K562 (cell line): ENCODE results near the gene IMPACT. TPM values are rescaled to one million over a fixed set of nuclear protein-coding genes. Genes with fewer than 3 reads are reported as not detected.

Experiments
- ATAC-seq: fragments of 200-7000 bp; cut with Tn5 transposase; 3 replicates; pipeline ENCODE4 v1.9.1; 2020; ENCODE audit warnings: moderate library complexity
- BruUV-seq: library from RNA; stranded (reverse); fragments of 400-500 nt; replicated peaks from 2 replicates; lab custom pipeline; 2021; lab: Mats Ljungman, UMichigan
- CTCF ChIA-PET: fragments of 300-600 bp; formaldehyde crosslinking; extraction: SDS; loops from one replicate; lab custom pipeline; 2021; ENCODE audit warnings: low intra/inter-chr PET ratio; lab: Yijun Ruan, JAX
- POLR2A ChIA-PET: fragments of 300-600, 350-650 bp; sonication (Branson Sonifier 250); formaldehyde crosslinking; extraction: SDS; loops from one replicate; lab custom pipeline; 2021; ENCODE audit warnings: antibody characterized with exemption, inconsistent platforms; lab: Yijun Ruan, JAX
- DNase-seq, 4 experiments: peaks; one replicate each; pipeline versions ENCODE4 v3.0.0 to v3.0.0-alpha.2; 2011 to 2018; ENCODE audit warnings: low spot score in 3 of 4, mixed read lengths in 3 of 4; ENCODE audit errors: extremely low read depth in 1 of 4
- FAIRE-seq: peaks from 2 replicates; lab custom pipeline; 2011; peaks lifted over from hg19 to GRCh38; lab: Jason Lieb, UNC
- H2AFZ ChIP-seq: 2 replicates; pipeline ENCODE4 v1.6.0; 2011; ENCODE audit warnings: low read depth, low read length, control low read depth, inconsistent platforms
- H3K27ac ChIP-seq: fragments of 200-600 bp; 3 replicates; pipeline ENCODE4 v1.8.0; 2011; ENCODE audit warnings: low read depth, mild to moderate bottlenecking, control low read depth, inconsistent platforms, low read length, moderate library complexity, mixed read lengths; ENCODE audit errors: extremely low read depth
- H3K27me3 ChIP-seq, 2 experiments: fragments of 300-600 bp in 1 of 2; 2 replicates in 1 of 2; 3 replicates in 1 of 2; pipeline versions ENCODE4 v1.6.0 to v1.8.0; 2011; ENCODE audit warnings: inconsistent platforms in 2 of 2, low read length in 2 of 2, mild to moderate bottlenecking in 1 of 2, mixed read lengths in 1 of 2, moderate library complexity in 1 of 2; ENCODE audit not compliant: control insufficient read depth in 2 of 2, insufficient read depth in 2 of 2
- H3K36me3 ChIP-seq: fragments of 300-600 bp; 3 replicates; pipeline ENCODE4 v1.8.0; 2011; ENCODE audit warnings: mild to moderate bottlenecking, low read length, inconsistent platforms; ENCODE audit not compliant: control insufficient read depth, insufficient read depth
- H3K4me1 ChIP-seq, 2 experiments: fragments of 200-600 bp in 1 of 2; replicated peaks in 1 of 2; 2 replicates in 1 of 2; 3 replicates in 1 of 2; pipeline versions ENCODE4 v1.5.1 to v1.8.0; 2011; ENCODE audit warnings: inconsistent platforms in 2 of 2, low read length in 2 of 2, mild to moderate bottlenecking in 1 of 2, mixed read lengths in 1 of 2, moderate library complexity in 1 of 2; ENCODE audit not compliant: control insufficient read depth in 2 of 2, insufficient read depth in 2 of 2
- H3K4me2 ChIP-seq: 2 replicates; pipeline ENCODE4 v1.6.1; 2011; ENCODE audit warnings: low read length, control low read depth, inconsistent platforms, mixed read lengths; ENCODE audit not compliant: insufficient read depth
- H3K4me3 ChIP-seq: fragments of 200-600 bp; sonication (generic), shearing (Covaris generic); 2 replicates; pipeline ENCODE4 v1.5.1; 2016; ENCODE audit warnings: control low read depth, inconsistent platforms
- H3K79me2 ChIP-seq: fragments of 200-600 bp; 3 replicates; pipeline ENCODE4 v1.8.0; 2011; ENCODE audit warnings: low read length, inconsistent platforms; ENCODE audit not compliant: control insufficient read depth, insufficient read depth
- H3K9ac ChIP-seq, 2 experiments: 2 replicates each; pipeline versions ENCODE4 v1.6.0 to v1.6.1; 2011; ENCODE audit warnings: low read depth in 2 of 2, low read length in 2 of 2, control low read depth in 1 of 2, inconsistent platforms in 1 of 2, mild to moderate bottlenecking in 1 of 2, mixed read lengths in 1 of 2; ENCODE audit not compliant: insufficient read depth in 1 of 2
- H3K9me1 ChIP-seq: one replicate; pipeline ENCODE4 v1.6.0; 2011; ENCODE audit warnings: inconsistent platforms, mild to moderate bottlenecking, low read length, moderate library complexity; ENCODE audit not compliant: control insufficient read depth, insufficient read depth
- H3K9me3 ChIP-seq: replicated peaks from 2 replicates; pipeline ENCODE4 v1.5.1; 2011; ENCODE audit warnings: low read depth, low read length, inconsistent platforms; ENCODE audit not compliant: control insufficient read depth, insufficient read depth
- H4K20me1 ChIP-seq: replicated peaks from 2 replicates; pipeline ENCODE4 v1.6.1; 2011; ENCODE audit warnings: low read length, inconsistent platforms, mixed read lengths; ENCODE audit not compliant: control insufficient read depth, insufficient read depth
- DDX20 ChIP-seq: fragments of 450-650 bp; IDR thresholded peaks from 2 replicates; pipeline ENCODE4 v1.6.1; 2016; ENCODE audit warnings: missing genetic modification characterization, low read depth, mild to moderate bottlenecking, missing compliant biosample characterization, moderate library complexity
- TBL1XR1 ChIP-seq, 2 experiments: IDR thresholded peaks; 2 replicates each; pipeline ENCODE4 v1.6.1; 2012; ENCODE audit warnings: improper control_type of control experiment in 2 of 2, low read length in 2 of 2, mild to moderate bottlenecking in 1 of 2
- WGBS: fragments of 100-300 bp; shearing (Covaris generic); methylation state at CpG from one replicate; pipeline ENCODE4 v1.1.6; 2016; ENCODE audit warnings: low coverage, mixed read lengths; ENCODE audit not compliant: insufficient coverage; ENCODE audit errors: missing lambda C conversion rate; 5-methylcytosine and 5-hydroxymethylcytosine counted together
- in situ Hi-C: fragments of 300-500 bp; cut with MboI; formaldehyde crosslinking; loops from 4 replicates; pipeline ENCODE4 v1.15.0; 2018; ENCODE audit warnings: inconsistent platforms, mixed read lengths
- intact Hi-C: fragments of 100-400 bp; cut with micrococcal nuclease; formaldehyde crosslinking; loops from 2 replicates; pipeline ENCODE4 v1.14.2; 2022
- polyA plus RNA-seq, 8 experiments: library from polyadenylated mRNA; depleted of rRNA in 4 of 8; stranded (reverse) in 5 of 8; unstranded in 3 of 8; fragments of >200 nt; fragmentation: Nextera tagmentation in 2 of 8; fragmentation: Illumina TruSeq in 1 of 8; extraction: Ambion mirVana in 2 of 8; extraction: Trizol in 1 of 8; gene quantifications; 2 replicates each; pipeline versions ENCODE4 v1.2.1 to v1.2.3, GENCODE V29; 2011 to 2014; ENCODE audit warnings: inconsistent platforms in 1 of 8, missing spikeins in 1 of 8
- total RNA-seq, 7 experiments: library from RNA; depleted of rRNA in 6 of 7; stranded (reverse); fragments of >200 nt in 6 of 7; fragmentation: Illumina TruSeq in 2 of 7; extraction: Trizol in 2 of 7; gene quantifications; 2 replicates each; pipeline versions ENCODE4 v1.2.1 to v1.2.3, GENCODE V29; 2011 to 2021; ENCODE audit warnings: low replicate concordance in 1 of 7
- TF ChIP-seq, protein P1 (sequence below): IDR thresholded peaks from 3 replicates; pipeline ENCODE4 v1.6.1; 2011; ENCODE audit warnings: borderline replicate concordance, mild to moderate bottlenecking, moderate library complexity; ENCODE audit not compliant: insufficient read length; ENCODE audit errors: extremely low read depth

Gene IMPACT
- total and polyA plus RNA-seq, 9 of the 15 experiments (the other 6 are each of a cell fraction or from before 2014, with no cell fraction given), result 4.7 to 7.6 (median 5.8) TPM

DNA sequence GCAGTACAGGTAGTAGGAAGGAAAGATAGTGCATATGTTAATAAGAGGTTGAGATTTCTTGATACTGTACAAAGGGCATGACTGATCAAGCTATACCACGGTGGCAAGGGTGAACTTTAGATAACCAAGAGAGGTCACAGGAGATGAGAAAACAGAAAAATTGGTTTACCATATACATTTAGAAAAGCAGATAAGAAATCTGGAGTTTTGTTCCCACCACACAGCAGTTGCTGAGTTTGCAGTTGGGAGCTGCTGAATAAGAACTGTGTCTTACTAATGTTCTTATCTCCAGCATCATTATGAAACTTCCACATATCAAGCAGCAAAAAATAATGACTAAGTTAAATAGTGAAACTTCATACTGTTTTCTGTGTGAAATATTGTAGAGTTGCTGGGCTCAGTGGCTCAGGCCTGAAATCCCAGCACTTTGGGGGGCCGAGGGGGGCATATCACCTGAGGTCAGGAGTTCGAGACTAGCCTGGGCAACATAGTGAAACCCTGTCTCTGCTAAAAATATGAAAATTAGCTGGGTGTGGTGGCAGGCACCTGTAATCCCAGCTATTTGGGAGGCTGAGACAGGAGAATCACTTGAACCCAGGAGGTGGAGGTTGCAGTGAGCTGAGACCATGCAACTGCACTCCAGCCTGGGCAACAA, 12.0 kb upstream of the IMPACT start:
- H4K20me1 ChIP-seq, result no peaks in the 10 kb centered on the region
- FAIRE-seq (no peak), DNase-seq (no peak), ATAC-seq (no peak)
- in situ Hi-C loops (no loop called here), intact Hi-C loops (no loop called here)
- 0% methylated on average over 3 of the region's 3 CpGs for WGBS
- POLR2A ChIA-PET, result interaction anchor here (1.4 to 2.1 kb wide), 2 partner anchors 12 to 13 kb away, joined by 4 to 7 read pairs; partner anchors contain the start of gene IMPACT
- H3K9ac ChIP-seq, result no peak overlapping the region
- no peak overlapping the region for H3K4me2 ChIP-seq
- TF ChIP-seq, protein P1, sequence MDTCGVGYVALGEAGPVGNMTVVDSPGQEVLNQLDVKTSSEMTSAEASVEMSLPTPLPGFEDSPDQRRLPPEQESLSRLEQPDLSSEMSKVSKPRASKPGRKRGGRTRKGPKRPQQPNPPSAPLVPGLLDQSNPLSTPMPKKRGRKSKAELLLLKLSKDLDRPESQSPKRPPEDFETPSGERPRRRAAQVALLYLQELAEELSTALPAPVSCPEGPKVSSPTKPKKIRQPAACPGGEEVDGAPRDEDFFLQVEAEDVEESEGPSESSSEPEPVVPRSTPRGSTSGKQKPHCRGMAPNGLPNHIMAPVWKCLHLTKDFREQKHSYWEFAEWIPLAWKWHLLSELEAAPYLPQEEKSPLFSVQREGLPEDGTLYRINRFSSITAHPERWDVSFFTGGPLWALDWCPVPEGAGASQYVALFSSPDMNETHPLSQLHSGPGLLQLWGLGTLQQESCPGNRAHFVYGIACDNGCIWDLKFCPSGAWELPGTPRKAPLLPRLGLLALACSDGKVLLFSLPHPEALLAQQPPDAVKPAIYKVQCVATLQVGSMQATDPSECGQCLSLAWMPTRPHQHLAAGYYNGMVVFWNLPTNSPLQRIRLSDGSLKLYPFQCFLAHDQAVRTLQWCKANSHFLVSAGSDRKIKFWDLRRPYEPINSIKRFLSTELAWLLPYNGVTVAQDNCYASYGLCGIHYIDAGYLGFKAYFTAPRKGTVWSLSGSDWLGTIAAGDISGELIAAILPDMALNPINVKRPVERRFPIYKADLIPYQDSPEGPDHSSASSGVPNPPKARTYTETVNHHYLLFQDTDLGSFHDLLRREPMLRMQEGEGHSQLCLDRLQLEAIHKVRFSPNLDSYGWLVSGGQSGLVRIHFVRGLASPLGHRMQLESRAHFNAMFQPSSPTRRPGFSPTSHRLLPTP, result no peak
- no peak for TF ChIP-seq TBL1XR1 (IDR thresholded peaks at IDR 0.05; ENCODE audit: low read length in 2 of 2)
- TF ChIP-seq DDX20 (tag), result no peak
- no peak overlapping the region for H3K27ac ChIP-seq
- H3K79me2 ChIP-seq, result no peaks in the 10 kb centered on the region
- no peaks in the 10 kb centered on the region for H3K4me1 ChIP-seq
- H3K4me3 ChIP-seq, result no peak overlapping the region
- BruUV-seq, result no TSS peak
- H3K9me1 ChIP-seq, result no peaks in the 10 kb centered on the region
- H3K9me3 ChIP-seq, result no peaks in the 10 kb centered on the region
- H3K36me3 ChIP-seq, result no peaks in the 10 kb centered on the region
- peaks cover 9 to 12% of the 10 kb centered on the region in 2 experiments; a peak in 3 of 5 replicates for H3K27me3 ChIP-seq
- H2AFZ ChIP-seq, result no peak overlapping the region
- CTCF ChIA-PET, result no interaction called here
